T-helper 1 cell (primary cell): ENCODE results near the gene SLC26A9.
A peak's percentile ranks its signal among the peaks of the same experiment; 100 is the strongest.

ENCODE experiments used
- DNase-seq, 5 donors: peaks; one replicate each; pipeline ENCODE4 v3.0.0-alpha.2; 2012 to 2020
- total RNA-seq, 4 donors: gene quantifications; one replicate each; lab custom pipeline; 2026; lab: John Stamatoyannopoulos, UW

Gene SLC26A9
- total RNA-seq: 0 to 0.12 (median 0) reads per million in 4 donors

- no peak for DNase-seq
Measured at GRCh38 chr1:205943245-205943644, at the start of gene SLC26A9. Gene SLC26A9 (minus strand): TSS chr1:205943456. CDS start chr1:205935820, 7,636 bp downstream.

DNA sequence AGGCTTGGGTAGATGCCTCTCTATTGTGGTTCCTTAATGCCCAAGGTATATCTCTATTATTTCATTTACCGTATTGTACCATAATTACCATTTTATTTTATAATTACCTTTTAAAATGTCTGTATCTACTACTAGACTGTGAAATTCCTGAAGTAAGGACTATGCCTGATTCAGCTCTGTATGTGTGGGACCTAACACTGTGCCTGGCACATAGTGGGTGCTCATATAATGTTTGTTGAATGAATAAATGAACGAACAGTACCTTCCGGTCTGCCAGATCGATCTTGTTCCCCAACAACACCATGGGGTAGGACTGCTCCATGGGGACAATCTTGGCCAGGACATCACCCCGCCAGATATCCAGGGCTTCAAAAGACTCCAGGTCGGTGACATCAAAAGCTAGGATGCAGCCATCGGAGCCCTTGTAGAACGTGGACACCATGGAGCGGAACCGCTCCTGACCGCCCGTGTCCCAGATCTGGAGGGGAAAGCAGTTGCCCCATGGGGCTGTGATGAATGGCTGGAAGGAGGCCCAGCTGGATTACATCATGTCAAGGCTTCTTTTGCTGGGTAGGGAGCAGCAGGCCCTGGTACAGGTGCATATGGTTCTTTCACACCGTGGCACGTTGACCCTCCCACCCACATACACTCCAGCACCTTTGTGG is 49.1 kb upstream of the SLC26A9 start:
- no peak for DNase-seq

DNA sequence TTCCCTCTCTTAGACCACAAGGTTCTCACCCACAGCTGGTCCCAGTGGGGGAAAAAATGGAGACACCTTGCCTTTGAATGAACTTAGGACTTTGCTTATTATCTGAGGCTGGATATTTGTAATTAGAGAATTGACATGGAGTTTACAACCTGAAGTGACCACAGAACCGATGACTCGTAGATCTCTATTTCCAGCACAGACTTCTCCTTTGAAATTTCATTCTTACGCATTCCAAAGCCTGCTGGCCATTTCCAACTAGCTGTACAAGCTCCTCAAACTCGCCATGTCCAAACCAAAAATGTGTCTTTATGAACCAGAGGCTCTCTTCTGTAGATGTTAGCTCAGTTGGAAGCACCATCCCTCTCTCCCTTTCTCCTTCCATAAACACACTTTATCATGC is 48.0 kb upstream of the SLC26A9 start:
- no peak for DNase-seq

GRCh38 chr1:205990226-205990625 is 47.0 kb upstream of the SLC26A9 start:
- DNase-seq: no peak

DNA sequence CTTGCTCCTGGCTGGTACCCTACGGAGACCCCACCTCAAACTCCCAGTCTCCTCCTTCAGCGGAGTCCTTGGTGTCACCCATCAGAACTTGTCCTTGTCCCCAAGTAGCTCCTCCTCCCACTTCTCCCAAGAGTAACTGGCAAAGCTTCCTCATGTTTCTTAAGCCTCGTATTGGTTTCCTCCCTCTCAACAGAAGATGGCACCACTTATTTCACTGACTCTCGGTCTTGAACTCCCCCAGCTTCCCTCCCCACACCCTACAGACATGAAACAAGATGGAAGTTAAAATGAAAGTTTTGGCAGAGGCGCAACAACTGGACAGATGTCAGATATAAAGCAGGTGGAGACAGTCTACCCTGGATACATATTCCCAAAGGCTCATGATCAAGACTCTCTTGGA is 46.5 kb upstream of the SLC26A9 start:
- DNase-seq: no peak

DNA sequence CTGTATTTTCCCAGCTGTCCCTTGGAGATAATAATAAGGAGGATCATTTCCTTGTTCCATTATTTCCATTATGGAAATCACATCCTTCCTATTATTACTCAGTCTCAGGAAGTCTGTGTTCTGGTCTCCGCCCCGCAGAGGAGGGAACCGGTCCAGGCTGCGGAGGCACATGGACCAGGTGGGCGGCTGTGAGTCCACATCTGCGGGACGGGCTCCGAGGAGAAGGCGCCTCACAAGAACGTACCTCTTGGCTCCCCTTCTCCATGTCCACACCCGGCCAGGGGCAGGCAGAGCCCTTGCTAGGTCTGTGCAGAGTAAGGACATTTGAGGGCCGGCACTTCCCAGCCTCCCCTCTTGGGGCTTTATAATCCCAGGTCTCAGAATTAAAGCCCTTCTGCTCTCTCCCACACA is 45.3 kb upstream of the SLC26A9 start:
- DNase-seq: no peak

DNA sequence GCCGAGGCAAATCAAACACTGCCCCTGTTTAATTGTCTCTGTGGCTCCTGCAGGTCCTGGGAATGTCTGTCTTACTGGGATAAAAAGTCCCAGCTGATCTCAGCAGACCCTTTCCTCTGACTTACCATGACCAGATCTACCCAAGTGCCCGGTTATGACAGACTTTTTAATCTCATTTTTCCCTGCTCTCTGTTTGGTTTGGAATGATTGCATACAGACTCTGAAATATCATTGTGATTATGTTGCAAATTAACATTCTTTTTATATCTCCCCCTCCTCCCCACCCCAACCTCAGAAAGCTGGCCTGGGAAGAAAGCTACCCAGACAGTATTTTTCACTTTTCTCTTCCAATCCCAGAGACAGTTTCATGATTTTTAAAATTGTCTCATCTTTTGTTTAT is 43.6 kb upstream of the SLC26A9 start:
- DNase-seq: no peak

DNA sequence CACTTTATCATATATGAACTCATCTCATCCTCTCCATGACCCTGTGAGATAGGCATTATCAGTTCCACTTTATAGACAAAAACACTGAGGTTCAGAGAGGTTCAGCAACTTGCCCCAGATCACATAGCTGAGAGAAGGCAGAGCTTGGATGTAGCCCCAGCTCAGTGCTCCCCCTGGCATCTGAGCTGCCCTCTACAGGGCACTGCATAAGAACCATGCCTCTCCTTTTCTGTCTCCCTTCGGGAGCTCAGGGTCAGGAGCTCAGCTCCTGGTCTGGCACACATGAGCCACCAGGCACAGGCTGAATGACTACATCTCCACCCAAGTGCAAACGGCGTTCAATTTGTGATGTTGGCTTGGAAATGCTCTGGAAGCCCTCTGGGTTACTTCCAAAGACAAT is 43.0 kb upstream of the SLC26A9 start:
- DNase-seq: no peak

DNA sequence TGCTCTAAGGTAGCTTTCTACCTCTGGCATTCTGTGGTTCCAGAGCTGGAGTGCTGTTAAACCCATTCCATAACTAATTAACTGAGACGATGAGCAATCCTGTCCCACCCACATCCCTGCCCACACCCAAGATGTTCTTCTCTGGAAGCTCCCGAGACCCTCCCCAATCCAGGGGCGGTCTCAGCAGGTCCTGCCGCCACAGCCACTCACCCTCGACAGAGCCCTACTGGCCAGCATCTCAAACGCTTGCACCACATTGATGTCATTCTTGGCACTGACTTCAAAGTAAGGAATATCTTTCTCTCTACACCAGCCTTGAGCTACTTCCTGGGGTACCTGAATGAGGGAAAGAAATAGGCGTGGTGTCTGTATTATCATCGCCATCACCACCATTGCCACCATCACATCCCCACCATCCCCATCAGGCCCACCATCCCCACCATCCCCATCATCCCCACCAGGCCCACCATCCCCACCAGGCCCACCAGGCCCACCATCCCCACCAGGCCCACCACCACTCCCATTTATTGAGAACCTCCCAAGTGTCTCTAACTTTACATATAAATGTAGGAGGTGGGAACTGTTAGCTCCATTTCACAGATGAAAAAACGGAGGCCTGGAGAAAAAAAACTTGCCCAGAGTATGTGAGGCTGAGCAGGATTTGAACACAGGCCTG is 42.2 kb upstream of the SLC26A9 start:
- no peak for DNase-seq

- DNase-seq: peak in 1 of 5 donors; percentile 13
Measured at GRCh38 chr1:205983925-205984725, 40.9 kb upstream of the SLC26A9 start.

DNA sequence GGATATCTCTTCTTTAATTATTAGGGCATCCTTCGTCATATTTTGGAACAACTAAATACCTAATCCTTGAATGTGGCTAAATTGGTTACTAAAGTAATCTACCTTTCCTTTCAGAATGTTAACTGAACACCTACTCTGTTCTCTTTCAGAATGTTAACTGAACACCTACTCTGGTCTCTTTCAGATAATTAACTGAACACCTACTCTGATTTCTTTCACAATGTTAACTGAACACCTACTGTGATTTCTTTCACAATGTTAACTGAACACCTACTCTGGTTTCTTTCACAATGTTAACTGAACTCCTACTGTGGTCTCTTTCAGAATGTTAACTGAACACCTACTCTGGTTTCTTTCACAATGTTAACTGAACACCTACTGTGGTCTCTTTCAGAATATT is 38.0 kb upstream of the SLC26A9 start:
- no peak for DNase-seq

DNA sequence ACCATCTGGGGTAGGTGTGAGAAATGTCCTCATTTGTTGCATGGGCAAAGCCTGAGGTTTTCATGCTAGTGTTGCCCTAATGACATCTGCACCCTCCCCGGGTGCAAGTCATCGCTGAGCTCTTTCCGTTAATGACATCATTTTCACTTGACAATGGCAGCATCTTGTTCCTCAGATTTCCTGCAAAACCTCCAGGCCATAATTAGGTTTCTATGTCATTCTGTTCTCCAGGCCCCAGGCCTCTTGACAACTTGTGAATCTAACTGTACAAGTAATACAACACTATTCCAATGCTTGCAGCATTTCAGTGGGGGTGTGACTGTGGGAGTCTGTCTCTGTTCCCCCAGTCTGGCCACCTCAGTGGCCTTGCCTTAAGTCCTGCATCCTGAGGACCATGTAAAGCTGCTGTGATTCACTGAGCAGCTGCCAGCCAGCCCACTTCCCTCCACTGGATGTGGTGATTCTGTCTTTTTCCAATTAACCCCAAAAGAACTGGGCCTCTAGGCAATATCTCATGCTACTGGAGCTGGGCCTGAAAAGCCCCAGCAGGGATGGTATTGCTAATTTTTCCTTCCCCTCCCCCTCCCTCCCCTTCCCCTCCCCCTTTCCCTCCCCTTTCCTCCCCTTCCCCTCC is 37.1 kb upstream of the SLC26A9 start:
- no peak for DNase-seq

GRCh38 chr1:205979301-205979700 is 36.0 kb upstream of the SLC26A9 start:
- DNase-seq: no peak

GRCh38 chr1:205978676-205979075 is 35.4 kb upstream of the SLC26A9 start:
- no peak for DNase-seq

DNA sequence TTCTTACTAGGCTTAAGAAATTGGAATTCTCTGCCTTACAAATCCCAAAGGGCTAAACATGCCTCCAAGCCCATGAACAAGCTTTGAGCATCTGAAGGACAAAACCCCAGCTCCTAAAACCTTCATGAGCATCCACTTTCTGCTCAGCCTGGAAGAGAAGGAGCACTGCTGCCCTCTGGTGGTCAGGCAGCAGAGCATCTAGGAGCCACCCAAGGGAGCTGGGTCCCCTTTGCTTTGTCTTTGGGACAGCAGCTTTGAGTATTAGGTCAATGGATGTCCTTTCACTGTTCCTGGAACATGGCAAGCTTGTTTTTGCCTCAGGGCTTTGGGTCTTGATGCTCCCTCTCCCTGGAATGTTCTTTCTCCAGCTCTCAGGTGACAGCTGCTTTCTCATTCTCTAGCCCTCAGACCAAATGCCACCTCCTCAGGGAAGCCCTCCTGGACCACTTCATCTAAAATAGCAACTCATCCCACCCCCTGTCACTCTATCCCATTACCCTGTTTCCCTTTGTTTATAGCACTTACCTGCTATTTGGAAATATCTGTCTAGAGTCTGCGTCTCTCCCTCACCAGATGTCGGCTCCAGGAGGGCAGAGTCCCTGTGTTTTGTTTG is 34.3 kb upstream of the SLC26A9 start:
- peak; percentile 49 to 70 (median 62) for DNase-seq

DNA sequence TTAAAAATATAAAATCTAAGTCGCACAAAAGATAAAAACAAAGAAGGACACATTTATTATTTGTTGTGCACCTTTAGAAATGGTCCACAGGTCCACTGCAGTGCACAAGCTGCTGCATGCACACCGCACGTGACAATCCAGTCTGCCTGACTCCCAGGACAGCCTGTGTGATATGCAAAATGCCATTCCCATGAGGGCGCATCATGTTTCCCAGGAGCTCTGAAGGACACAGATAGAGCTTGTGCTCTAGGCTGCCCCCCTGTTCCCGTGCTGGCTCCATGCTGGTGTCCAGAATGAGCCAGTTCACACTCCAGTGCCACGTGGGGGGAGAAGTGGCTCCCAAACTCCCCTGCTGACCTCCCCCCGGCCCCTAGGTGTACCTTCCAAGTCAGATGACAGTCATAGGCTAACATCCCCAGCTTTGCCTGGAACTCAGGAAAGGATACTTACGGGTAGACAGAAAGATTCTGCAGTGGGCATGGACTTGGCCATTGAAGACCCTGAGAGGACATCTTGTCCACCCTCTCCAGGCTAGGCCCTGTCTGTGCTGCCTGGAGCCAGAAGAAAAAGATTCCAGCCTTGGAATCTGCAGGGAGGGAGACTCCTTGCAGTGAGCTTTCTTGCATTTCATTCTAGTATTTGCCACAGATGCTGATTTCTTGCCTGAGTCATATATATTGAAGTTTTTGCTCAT is 33.6 kb upstream of the SLC26A9 start:
- DNase-seq: no peak

DNA sequence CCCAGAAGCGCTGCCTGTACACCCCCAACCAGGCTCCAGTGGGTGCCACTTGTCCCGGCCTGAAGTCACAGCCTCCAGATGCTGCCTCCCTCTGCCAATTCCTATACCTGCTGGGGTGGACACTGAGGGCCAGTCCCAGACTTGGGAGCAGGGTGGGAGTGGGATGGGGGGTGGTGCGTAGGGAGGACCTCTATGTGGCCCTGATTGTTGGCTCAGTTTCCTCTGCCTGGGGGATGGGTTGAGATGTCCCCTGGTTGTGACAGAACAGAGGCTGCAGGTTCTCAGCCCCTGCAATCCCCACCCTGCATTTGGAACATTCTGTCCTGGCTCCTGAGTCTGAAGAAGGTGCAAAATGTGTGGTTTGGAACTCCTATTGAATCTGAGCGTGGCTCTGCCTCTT is 32.8 kb upstream of the SLC26A9 start:
- DNase-seq: no peak

DNA sequence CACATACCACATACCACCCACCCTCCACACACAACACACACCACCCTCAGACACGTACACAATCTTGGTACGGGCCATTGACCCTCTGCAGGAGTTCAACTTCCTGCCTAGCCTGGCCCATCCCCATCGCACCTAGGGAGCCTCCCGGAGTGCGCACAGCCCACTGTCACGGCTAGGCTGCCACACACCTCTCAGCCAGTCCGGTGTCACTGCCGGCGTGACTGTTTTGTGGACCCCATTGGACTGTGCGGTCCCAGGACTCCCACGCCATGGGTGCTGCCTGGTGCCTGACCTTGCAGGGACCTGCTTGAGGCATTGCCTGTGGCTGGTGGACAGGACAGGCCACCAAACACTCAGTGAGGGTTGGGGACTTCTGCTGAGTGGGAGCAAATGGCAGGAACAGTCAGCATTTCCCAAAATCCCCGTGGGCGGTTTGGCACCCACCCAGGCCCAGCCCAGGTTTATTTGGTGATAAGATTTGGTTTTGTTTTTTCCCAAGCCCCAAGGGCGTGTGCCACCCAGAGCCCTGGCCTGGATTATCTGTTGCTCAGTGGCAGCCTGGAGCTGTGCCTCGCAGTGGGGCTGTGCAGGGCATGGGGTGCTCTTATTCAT is 32.2 kb upstream of the SLC26A9 start:
- DNase-seq: no peak

DNA sequence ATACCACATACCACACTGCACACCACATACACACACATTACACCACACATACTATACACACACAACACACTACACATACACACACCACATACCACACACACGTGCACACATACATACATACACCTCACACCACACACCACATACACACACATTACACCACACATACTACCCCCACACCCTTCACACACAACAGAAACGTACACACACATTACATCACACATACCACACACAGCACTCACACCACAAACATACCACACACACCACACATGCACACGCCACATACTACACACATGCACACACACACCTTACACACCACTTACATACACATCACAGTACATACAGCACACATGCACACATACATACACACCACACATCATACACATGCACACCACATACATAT is 31.5 kb upstream of the SLC26A9 start:
- DNase-seq: no peak

GRCh38 chr1:205973377-205974232 is 30.3 kb upstream of the SLC26A9 start:
- DNase-seq: no peak
